ENCODE results near the gene DGKA.

DNA sequence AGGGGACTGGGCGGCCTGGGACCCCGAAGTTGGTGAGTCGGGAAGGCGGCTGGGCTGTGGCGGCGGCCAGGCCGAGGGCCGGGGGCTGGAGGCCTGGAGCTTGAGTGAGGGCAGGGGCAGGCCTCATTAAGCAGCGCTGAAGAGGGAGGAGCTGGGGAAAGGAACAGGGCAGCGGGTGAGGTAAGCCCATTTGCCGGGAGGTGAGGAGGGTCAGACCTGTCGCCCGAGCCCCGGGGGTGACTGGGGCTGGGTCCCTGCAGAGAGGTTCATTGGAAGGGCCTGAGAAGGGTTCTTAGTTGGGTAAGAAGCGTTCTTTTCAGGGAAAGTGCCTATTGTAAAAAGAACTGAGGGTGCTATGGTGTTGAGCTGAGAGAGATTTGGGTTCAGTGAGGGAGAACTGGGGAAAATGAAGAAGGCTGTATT lies 43.4 kb downstream of the DGKA start:
- TF ChIP-seq POLR2AphosphoS5 (IDR thresholded peaks at IDR 0.05; ENCODE audit: low read depth) = no peak
- TF ChIP-seq, protein P1, sequence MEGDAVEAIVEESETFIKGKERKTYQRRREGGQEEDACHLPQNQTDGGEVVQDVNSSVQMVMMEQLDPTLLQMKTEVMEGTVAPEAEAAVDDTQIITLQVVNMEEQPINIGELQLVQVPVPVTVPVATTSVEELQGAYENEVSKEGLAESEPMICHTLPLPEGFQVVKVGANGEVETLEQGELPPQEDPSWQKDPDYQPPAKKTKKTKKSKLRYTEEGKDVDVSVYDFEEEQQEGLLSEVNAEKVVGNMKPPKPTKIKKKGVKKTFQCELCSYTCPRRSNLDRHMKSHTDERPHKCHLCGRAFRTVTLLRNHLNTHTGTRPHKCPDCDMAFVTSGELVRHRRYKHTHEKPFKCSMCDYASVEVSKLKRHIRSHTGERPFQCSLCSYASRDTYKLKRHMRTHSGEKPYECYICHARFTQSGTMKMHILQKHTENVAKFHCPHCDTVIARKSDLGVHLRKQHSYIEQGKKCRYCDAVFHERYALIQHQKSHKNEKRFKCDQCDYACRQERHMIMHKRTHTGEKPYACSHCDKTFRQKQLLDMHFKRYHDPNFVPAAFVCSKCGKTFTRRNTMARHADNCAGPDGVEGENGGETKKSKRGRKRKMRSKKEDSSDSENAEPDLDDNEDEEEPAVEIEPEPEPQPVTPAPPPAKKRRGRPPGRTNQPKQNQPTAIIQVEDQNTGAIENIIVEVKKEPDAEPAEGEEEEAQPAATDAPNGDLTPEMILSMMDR (IDR thresholded peaks at IDR 0.05; ENCODE audit: insufficient read depth, low read length) = no peak
- TF ChIP-seq SPI1 (IDR thresholded peaks at IDR 0.05; ENCODE audit: borderline replicate concordance, low read depth) = no peak
- TF ChIP-seq GABPA (IDR thresholded peaks at IDR 0.05; ENCODE audit: low read depth) = no peak
- TF ChIP-seq, protein P2, sequence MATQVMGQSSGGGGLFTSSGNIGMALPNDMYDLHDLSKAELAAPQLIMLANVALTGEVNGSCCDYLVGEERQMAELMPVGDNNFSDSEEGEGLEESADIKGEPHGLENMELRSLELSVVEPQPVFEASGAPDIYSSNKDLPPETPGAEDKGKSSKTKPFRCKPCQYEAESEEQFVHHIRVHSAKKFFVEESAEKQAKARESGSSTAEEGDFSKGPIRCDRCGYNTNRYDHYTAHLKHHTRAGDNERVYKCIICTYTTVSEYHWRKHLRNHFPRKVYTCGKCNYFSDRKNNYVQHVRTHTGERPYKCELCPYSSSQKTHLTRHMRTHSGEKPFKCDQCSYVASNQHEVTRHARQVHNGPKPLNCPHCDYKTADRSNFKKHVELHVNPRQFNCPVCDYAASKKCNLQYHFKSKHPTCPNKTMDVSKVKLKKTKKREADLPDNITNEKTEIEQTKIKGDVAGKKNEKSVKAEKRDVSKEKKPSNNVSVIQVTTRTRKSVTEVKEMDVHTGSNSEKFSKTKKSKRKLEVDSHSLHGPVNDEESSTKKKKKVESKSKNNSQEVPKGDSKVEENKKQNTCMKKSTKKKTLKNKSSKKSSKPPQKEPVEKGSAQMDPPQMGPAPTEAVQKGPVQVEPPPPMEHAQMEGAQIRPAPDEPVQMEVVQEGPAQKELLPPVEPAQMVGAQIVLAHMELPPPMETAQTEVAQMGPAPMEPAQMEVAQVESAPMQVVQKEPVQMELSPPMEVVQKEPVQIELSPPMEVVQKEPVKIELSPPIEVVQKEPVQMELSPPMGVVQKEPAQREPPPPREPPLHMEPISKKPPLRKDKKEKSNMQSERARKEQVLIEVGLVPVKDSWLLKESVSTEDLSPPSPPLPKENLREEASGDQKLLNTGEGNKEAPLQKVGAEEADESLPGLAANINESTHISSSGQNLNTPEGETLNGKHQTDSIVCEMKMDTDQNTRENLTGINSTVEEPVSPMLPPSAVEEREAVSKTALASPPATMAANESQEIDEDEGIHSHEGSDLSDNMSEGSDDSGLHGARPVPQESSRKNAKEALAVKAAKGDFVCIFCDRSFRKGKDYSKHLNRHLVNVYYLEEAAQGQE (IDR thresholded peaks at IDR 0.05; ENCODE audit: insufficient replicate concordance, low read depth) = no peak
